22Rv1 (cell line): Measurements from ENCODE around the gene SOWAHD.

Source experiments
- ZFX ChIP-seq: fragments of 450-650 bp; IDR thresholded peaks from 2 replicates; pipeline ENCODE4 v1.6.1; 2017; ENCODE audit warnings: antibody characterized with exemption, borderline replicate concordance
- TF ChIP-seq, protein P1 (sequence below): fragments of 450-650 bp; IDR thresholded peaks from 2 replicates; pipeline ENCODE4 v1.5.1; 2017; ENCODE audit warnings: mild to moderate bottlenecking

DNA sequence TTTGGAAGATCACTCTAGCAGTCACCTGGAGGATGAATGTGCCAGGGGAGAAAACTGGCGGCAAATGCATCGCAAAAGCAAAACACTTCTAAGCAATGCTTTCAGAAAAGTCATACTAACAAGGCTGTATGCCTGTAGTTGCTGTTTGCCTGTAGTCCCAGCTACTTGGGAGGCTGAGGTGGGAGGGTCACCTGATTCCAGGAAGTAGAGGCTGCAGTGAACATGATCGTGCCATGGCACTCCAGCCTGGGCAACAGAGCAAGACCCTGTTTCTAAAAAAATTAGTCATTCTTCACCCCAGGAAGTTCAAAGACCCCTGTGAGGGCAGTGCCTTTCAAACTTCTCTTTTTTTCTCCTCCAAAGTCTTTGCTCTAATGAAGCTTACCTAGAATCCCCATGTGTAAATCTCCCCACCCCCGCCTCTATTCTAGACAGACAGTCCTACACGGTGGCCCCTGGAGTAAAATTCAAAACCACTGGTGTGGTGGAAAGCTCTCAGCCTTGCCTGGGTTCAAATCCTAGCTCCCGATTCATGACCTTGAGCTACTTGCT, 5.5 kb downstream of the SOWAHD start:
- TF ChIP-seq, protein P1, sequence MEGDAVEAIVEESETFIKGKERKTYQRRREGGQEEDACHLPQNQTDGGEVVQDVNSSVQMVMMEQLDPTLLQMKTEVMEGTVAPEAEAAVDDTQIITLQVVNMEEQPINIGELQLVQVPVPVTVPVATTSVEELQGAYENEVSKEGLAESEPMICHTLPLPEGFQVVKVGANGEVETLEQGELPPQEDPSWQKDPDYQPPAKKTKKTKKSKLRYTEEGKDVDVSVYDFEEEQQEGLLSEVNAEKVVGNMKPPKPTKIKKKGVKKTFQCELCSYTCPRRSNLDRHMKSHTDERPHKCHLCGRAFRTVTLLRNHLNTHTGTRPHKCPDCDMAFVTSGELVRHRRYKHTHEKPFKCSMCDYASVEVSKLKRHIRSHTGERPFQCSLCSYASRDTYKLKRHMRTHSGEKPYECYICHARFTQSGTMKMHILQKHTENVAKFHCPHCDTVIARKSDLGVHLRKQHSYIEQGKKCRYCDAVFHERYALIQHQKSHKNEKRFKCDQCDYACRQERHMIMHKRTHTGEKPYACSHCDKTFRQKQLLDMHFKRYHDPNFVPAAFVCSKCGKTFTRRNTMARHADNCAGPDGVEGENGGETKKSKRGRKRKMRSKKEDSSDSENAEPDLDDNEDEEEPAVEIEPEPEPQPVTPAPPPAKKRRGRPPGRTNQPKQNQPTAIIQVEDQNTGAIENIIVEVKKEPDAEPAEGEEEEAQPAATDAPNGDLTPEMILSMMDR = no peak
- no peak for TF ChIP-seq ZFX
